AG09309 (cell line): Measurements from ENCODE around the gene SH3TC1.

Experiments
- DNase-seq: peaks from one replicate; pipeline ENCODE4 v3.0.0-alpha.2; 2010; ENCODE audit warnings: low read depth
- H3K4me3 ChIP-seq: 2 replicates; pipeline ENCODE4 v1.5.1; 2011; ENCODE audit warnings: mild to moderate bottlenecking, low read depth, low read length, moderate library complexity; ENCODE audit not compliant: control insufficient read depth
- CTCF ChIP-seq: IDR thresholded peaks from 2 replicates; pipeline ENCODE4 v1.5.1; 2011; ENCODE audit warnings: mild to moderate bottlenecking, low read depth, low read length, inconsistent platforms; ENCODE audit not compliant: insufficient read depth, control insufficient read depth; ENCODE audit errors: missing control alignments

The SH3TC1 gene

GRCh38 chr4:8258552-8259212 lies 59.6 kb downstream of the SH3TC1 start:
- DNase-seq, result no peak
- no peak for TF ChIP-seq CTCF
- no peak overlapping the region for H3K4me3 ChIP-seq

- no peak for TF ChIP-seq CTCF
- no peak overlapping the region for H3K4me3 ChIP-seq
- DNase-seq, result no peak
These were observed 60.8 kb downstream of the SH3TC1 start for GRCh38 chr4:8259743-8260430.

GRCh38 chr4:8260656-8261111 lies 61.6 kb downstream of the SH3TC1 start:
- no peak for DNase-seq
- H3K4me3 ChIP-seq, result no peak overlapping the region
- TF ChIP-seq CTCF, result no peak

- TF ChIP-seq CTCF, result no peak
- DNase-seq, result no peak
- no peak overlapping the region for H3K4me3 ChIP-seq
These were observed 62.9 kb downstream of the SH3TC1 start for GRCh38 chr4:8261851-8262535.

- no peak for DNase-seq
- no peak overlapping the region for H3K4me3 ChIP-seq
- no peak for TF ChIP-seq CTCF
These were observed 63.7 kb downstream of the SH3TC1 start for GRCh38 chr4:8262637-8263322.

GRCh38 chr4:8263397-8263796 lies 64.3 kb downstream of the SH3TC1 start:
- H3K4me3 ChIP-seq, result no peak overlapping the region
- TF ChIP-seq CTCF, result no peak
- DNase-seq, result no peak
